OCI-LY1 (cell line): ENCODE measurements around the gene ACAN.
A peak's percentile ranks its signal among the peaks of the same experiment; 100 is the strongest.

Experiments used
- H2AFZ ChIP-seq: fragments of 200-600 bp; sonication (generic), shearing (Covaris generic); 2 replicates; pipeline ENCODE4 v1.6.0; 2014; ENCODE audit warnings: antibody characterized with exemption, mild to moderate bottlenecking, low read length
- H3F3A ChIP-seq: fragments of 200-600 bp; sonication (generic), shearing (Covaris generic); 2 replicates; pipeline ENCODE4 v1.6.0; 2014; ENCODE audit warnings: mild to moderate bottlenecking, antibody characterized with exemption, low read length, moderate library complexity; ENCODE audit not compliant: insufficient read depth
- H3K27ac ChIP-seq: fragments of 200-600 bp; sonication (generic); 2 replicates; pipeline ENCODE4 v1.5.1; 2014; ENCODE audit warnings: low read length, mixed run types, mild to moderate bottlenecking, low read depth; ENCODE audit not compliant: poor library complexity, severe bottlenecking
- H3K27me3 ChIP-seq: fragments of 200-600 bp; sonication (generic); 2 replicates; pipeline ENCODE4 v1.6.0; 2014; ENCODE audit warnings: antibody characterized with exemption, mild to moderate bottlenecking, low read length, moderate library complexity; ENCODE audit not compliant: insufficient read depth
- H3K36me3 ChIP-seq: fragments of 200-600 bp; sonication (generic); 2 replicates; pipeline ENCODE4 v1.6.1; 2014; ENCODE audit warnings: mild to moderate bottlenecking, antibody characterized with exemption, low read length, moderate library complexity, mixed read lengths; ENCODE audit not compliant: insufficient read depth
- H3K4me1 ChIP-seq: fragments of 200-600 bp; sonication (generic); 2 replicates; pipeline ENCODE4 v1.5.1; 2014; ENCODE audit warnings: mild to moderate bottlenecking, low read length, moderate library complexity; ENCODE audit not compliant: insufficient read depth, severe bottlenecking
- H3K4me2 ChIP-seq: fragments of 200-600 bp; sonication (generic), shearing (Covaris generic); 2 replicates; pipeline ENCODE4 v1.6.1; 2014; ENCODE audit warnings: low read length
- H3K4me3 ChIP-seq: fragments of 200-600 bp; sonication (generic); 2 replicates; pipeline ENCODE4 v1.5.1; 2014; ENCODE audit warnings: low read length, low read depth, mild to moderate bottlenecking, mixed read lengths; ENCODE audit not compliant: poor library complexity, severe bottlenecking
- H3K79me2 ChIP-seq: fragments of 200-600 bp; shearing (Covaris generic); 2 replicates; pipeline ENCODE4 v1.6.1; 2016; ENCODE audit warnings: mixed run types, low read length, mixed read lengths; ENCODE audit not compliant: insufficient read depth
- H3K9ac ChIP-seq: fragments of 200-600 bp; sonication (generic), shearing (Covaris generic); 2 replicates; pipeline ENCODE4 v1.6.1; 2014; ENCODE audit warnings: mild to moderate bottlenecking, low read length, mixed read lengths
- H3K9me2 ChIP-seq: fragments of 200-600 bp; sonication (generic), shearing (Covaris generic); 2 replicates; pipeline ENCODE4 v1.6.1; 2014; ENCODE audit warnings: low read depth, mild to moderate bottlenecking, low read length, mixed read lengths
- H3K9me3 ChIP-seq: fragments of 200-600 bp; shearing (Covaris generic); 2 replicates; pipeline ENCODE4 v1.6.1; 2014; ENCODE audit warnings: low read length, mixed read lengths
- H4K20me1 ChIP-seq: fragments of 200-600 bp; sonication (generic), shearing (Covaris generic); 2 replicates; pipeline ENCODE4 v1.6.0; 2016; ENCODE audit warnings: mild to moderate bottlenecking, low read length; ENCODE audit not compliant: insufficient read depth
- EZH2 ChIP-seq: fragments of 200-600 bp; sonication (generic), shearing (Covaris generic); IDR thresholded peaks from 2 replicates; pipeline ENCODE4 v1.8.0; 2017; ENCODE audit warnings: borderline replicate concordance, mixed run types, mild to moderate bottlenecking, antibody characterized with exemption, low read length, moderate library complexity, mixed read lengths
- TF ChIP-seq, protein P1 (sequence below): fragments of 200-600 bp; sonication (generic), shearing (Covaris generic); IDR thresholded peaks from 2 replicates; pipeline ENCODE4 v1.5.1; 2017; ENCODE audit warnings: mild to moderate bottlenecking, antibody characterized with exemption, low read length, moderate library complexity, mixed read lengths

Gene ACAN

DNA sequence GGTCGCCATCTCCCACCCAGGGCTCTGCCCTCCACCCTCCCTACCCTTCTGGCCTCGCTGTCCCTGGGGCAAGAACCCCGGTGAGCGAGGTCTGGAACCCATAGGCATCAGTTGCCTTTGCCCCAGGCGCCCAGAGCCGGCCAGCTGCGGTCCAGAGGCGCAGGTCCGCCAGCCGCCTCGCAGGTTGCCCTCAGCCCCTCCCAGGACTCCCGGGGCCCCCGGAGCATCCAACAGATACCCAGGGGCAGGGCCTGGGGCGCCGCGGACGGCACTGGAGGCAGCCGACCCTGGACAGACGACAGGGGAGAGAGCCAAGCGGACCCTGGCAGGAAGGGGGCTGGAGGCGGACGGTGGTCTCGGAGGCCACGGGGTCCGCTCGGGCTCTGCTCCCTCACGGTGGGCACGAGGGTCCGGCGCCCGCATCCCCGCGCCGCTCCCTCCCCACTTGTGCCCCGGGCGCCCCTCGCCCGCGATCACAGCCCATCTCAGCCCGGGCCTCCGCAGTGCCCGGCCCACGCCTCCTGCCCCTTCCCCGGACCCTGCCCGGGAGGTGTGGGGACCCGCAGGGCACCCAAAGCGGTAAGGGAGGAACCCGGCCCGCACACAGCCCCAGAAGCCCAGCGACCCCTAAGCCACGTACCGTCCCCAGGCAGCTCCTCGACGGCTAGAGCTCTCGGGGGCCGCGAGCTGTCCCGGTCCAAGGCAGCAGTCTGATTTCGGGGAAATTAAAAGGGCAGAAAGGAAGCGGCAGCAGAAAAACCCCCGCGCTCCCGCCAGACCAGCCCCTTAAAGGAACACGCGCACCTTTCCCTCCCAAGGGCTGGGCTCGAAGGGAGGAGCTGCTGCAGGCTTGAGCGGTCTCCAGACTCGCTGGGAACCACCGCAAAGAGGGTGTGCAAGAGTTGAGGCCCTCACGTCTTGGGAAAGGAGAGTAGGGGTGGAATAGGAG lies 91.9 kb downstream of the ACAN start, which contains the start of gene HAPLN3:
Gene HAPLN3, minus strand, starts transcription at position 726 of the 949 bp plus-strand sequence. CDS start 8,246 bp downstream, outside the sequence.
- H3K36me3 ChIP-seq = no peaks in the 10 kb centered on the region
- no peaks in the 10 kb centered on the region for H3K79me2 ChIP-seq
- H4K20me1 ChIP-seq = no peaks in the 10 kb centered on the region
- H3K4me3 ChIP-seq = peak within 1 kb of the TSS; percentile 45
- H3K9me2 ChIP-seq = no peaks in the 10 kb centered on the region
- no peak within 1 kb of the TSS for H3K27ac ChIP-seq
- H2AFZ ChIP-seq = no peak within 1 kb of the TSS
- H3K4me2 ChIP-seq = peak within 1 kb of the TSS; percentile 56
- TF ChIP-seq, protein P1, sequence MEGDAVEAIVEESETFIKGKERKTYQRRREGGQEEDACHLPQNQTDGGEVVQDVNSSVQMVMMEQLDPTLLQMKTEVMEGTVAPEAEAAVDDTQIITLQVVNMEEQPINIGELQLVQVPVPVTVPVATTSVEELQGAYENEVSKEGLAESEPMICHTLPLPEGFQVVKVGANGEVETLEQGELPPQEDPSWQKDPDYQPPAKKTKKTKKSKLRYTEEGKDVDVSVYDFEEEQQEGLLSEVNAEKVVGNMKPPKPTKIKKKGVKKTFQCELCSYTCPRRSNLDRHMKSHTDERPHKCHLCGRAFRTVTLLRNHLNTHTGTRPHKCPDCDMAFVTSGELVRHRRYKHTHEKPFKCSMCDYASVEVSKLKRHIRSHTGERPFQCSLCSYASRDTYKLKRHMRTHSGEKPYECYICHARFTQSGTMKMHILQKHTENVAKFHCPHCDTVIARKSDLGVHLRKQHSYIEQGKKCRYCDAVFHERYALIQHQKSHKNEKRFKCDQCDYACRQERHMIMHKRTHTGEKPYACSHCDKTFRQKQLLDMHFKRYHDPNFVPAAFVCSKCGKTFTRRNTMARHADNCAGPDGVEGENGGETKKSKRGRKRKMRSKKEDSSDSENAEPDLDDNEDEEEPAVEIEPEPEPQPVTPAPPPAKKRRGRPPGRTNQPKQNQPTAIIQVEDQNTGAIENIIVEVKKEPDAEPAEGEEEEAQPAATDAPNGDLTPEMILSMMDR = no peak
- TF ChIP-seq EZH2 = no peak
- peaks cover 9% of the 10 kb centered on the region; the same call in 1 of the 2 replicates for H3K27me3 ChIP-seq
- H3K9me3 ChIP-seq = no peaks in the 10 kb centered on the region
- H3F3A ChIP-seq = no peaks in the 10 kb centered on the region
- H3K4me1 ChIP-seq = peaks cover 8% of the 10 kb centered on the region
- no peak within 1 kb of the TSS; the same call in 1 of the 2 replicates for H3K9ac ChIP-seq

DNA sequence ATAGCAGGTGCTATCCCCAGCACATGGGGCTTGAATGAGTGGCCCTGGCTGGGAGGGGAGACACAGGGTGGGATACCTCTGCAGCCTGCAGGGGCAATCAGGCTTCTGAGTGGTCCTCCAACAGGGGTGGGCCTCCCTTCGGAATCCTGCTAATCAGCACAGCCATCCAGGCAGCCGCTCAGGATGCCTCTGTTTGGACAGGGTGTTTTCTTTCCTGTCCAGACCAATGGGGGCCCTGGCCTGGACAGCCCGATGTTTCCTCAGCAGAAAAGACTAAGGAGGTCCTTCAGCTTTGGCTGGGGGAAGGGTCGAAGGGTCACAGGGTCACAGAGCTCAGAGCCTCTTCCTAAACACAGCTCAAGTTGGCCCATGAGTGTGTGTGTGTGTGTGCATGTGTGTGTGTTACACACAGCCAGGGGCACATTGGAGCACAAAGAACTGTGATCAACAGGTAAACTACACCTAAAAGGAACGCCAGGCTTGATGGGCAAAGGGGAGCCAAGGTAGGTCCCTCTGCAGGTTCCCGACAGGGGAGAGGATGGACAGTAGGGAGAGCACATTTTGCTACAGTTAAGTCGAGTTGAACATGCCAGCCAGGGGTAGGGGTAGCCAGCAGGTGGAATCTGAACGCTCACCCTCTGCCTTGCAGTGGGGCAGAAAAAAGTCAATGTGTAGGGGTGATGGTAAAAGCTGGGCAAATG lies 93.2 kb downstream of the ACAN start:
- H3K4me1 ChIP-seq = peaks cover 8% of the 10 kb centered on the region
- no peak overlapping the region for H3K4me3 ChIP-seq
- no peak overlapping the region for H3K27ac ChIP-seq
- no peaks in the 10 kb centered on the region for H3K36me3 ChIP-seq
- H3K9me2 ChIP-seq = no peaks in the 10 kb centered on the region
- H3K9ac ChIP-seq = no peak overlapping the region
- no peaks in the 10 kb centered on the region for H3F3A ChIP-seq
- no peak overlapping the region for H3K4me2 ChIP-seq
- H4K20me1 ChIP-seq = no peaks in the 10 kb centered on the region
- H2AFZ ChIP-seq = no peak overlapping the region
- H3K9me3 ChIP-seq = no peaks in the 10 kb centered on the region
- no peaks in the 10 kb centered on the region for H3K79me2 ChIP-seq
- peaks cover 9% of the 10 kb centered on the region; the same call in 1 of the 2 replicates for H3K27me3 ChIP-seq
- TF ChIP-seq EZH2 = no peak
- TF ChIP-seq, protein P1 = no peak

DNA sequence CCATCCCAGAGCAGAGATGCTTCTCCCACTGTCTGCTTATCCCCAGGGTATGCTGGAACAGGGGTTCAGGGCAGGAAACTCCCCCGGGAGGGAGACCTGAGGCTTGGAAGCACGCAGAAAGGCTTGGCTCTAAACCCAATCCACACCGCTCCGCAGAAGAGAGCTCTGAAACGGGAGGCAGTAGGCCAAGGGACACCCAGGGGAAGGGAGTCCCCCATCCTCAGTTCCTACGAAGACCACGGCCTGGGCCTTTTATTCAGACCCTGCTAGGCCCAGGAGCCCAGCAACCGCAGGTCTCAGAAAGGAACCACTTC lies 93.9 kb downstream of the ACAN start:
- H2AFZ ChIP-seq = no peak overlapping the region
- no peak overlapping the region for H3K9ac ChIP-seq
- no peak overlapping the region for H3K4me2 ChIP-seq

More for the DNA sequence above, 93.9 kb downstream of the ACAN start:
- Histone ChIP-seq H3K9me2 (no peaks in the 10 kb centered on the region), H3K79me2 (no peaks in the 10 kb centered on the region), H4K20me1 (no peaks in the 10 kb centered on the region), H3K9me3 (no peaks in the 10 kb centered on the region), H3K27ac (no peak overlapping the region), H3K27me3 (peaks cover 9% of the 10 kb centered on the region; the same call in 1 of the 2 replicates), H3K36me3 (no peaks in the 10 kb centered on the region), H3K4me3 (no peak overlapping the region), H3F3A (no peaks in the 10 kb centered on the region), H3K4me1 (peaks cover 8% of the 10 kb centered on the region)
- TF ChIP-seq, protein P1 = no peak
- no peak for TF ChIP-seq EZH2
